Testis (tissue), 3 donors: ENCODE data around the gene ROS1. TPM values are rescaled to one million over a fixed set of nuclear protein-coding genes. Genes with fewer than 3 reads are reported as not detected.

Experiments
- DNase-seq: peaks from one replicate; pipeline ENCODE4 v3.0.0-alpha.2; 2019
- H3K27ac ChIP-seq, 2 donors: fragments of 200-600 bp; sonication (generic); one replicate each; pipeline ENCODE4 v1.5.1; 2019
- H3K27me3 ChIP-seq: fragments of 200-600 bp; sonication (generic); one replicate; pipeline ENCODE4 v1.5.1; 2019
- H3K36me3 ChIP-seq: fragments of 200-600 bp; sonication (generic); one replicate; pipeline ENCODE4 v1.5.1; 2017; ENCODE audit warnings: low read depth; ENCODE audit errors: missing control alignments
- H3K4me1 ChIP-seq: fragments of 200-600 bp; sonication (generic); one replicate; pipeline ENCODE4 v1.5.1; 2019
- H3K4me3 ChIP-seq, 2 donors: fragments of 200-600 bp; sonication (generic); one replicate each; pipeline ENCODE4 v1.5.1; 2017 to 2019
- H3K9me3 ChIP-seq: fragments of 200-600 bp; sonication (generic); one replicate; pipeline ENCODE4 v1.5.1; 2017
- POLR2A ChIP-seq: fragments of 450-650 bp; IDR thresholded peaks from one replicate; pipeline ENCODE4 v1.6.1; 2017; ENCODE audit warnings: antibody characterized with exemption, mild to moderate bottlenecking, moderate library complexity
- WGBS, 2 donors: methylation state at CpG; one replicate each; pipeline ENCODE4 v1.1.5; 2018; 5-methylcytosine and 5-hydroxymethylcytosine counted together
- intact Hi-C: fragments of 100-400 bp; cut with DNase I; formaldehyde crosslinking; loops from one replicate; pipeline ENCODE4 v1.15.1; 2023; ENCODE audit warnings: low total_unique reads
- polyA plus RNA-seq: library from polyadenylated mRNA; stranded (reverse); fragments of 350-450 nt; fragmentation: Illumina TruSeq; extraction: RNeasy Lipid Tissue Mini Kit (QIAGEN cat#74804); gene quantifications from one replicate; pipeline ENCODE4 v1.2.3, GENCODE V29; 2014; ENCODE audit warnings: low read depth, low replicate concordance; ENCODE audit not compliant: insufficient read depth
- total RNA-seq, 2 donors: library from RNA; depleted of rRNA; stranded (reverse); fragments of >200 nt; gene quantifications; one replicate each; pipeline ENCODE4 v1.2.3, GENCODE V29; 2016
- TF ChIP-seq, protein P1 (sequence below), 3 experiments: fragments of 450-650 bp in 2 of 3; fragments of 200-600 bp in 1 of 3; sonication (generic) in 1 of 3; IDR thresholded peaks; one replicate each; pipeline ENCODE4 v1.5.1; 2016 to 2019; ENCODE audit warnings: antibody characterized with exemption in 3 of 3, mild to moderate bottlenecking in 2 of 3, moderate library complexity in 1 of 3

ROS1 gene
- total and polyA plus RNA-seq, 3 donors from 2014 or later: 0.58 to 1.3 (median 1.1) TPM

GRCh38 chr6:117270055-117270842 lies 155.5 kb downstream of the ROS1 start:
- peak; percentile 35 for DNase-seq
- 1 to 3% methylated on average over 28 to 63 of the region's 74 CpGs for WGBS, 2 donors
- Histone ChIP-seq H3K27ac (no peak overlapping the region), H3K4me3 (peak overlapping the region; percentile 15 to 36), H3K27me3 (no peaks in the 10 kb centered on the region), H3K4me1 (peaks cover 5% of the 10 kb centered on the region), H3K36me3 (no peaks in the 10 kb centered on the region), H3K9me3 (no peaks in the 10 kb centered on the region)
- TF ChIP-seq, protein P1, sequence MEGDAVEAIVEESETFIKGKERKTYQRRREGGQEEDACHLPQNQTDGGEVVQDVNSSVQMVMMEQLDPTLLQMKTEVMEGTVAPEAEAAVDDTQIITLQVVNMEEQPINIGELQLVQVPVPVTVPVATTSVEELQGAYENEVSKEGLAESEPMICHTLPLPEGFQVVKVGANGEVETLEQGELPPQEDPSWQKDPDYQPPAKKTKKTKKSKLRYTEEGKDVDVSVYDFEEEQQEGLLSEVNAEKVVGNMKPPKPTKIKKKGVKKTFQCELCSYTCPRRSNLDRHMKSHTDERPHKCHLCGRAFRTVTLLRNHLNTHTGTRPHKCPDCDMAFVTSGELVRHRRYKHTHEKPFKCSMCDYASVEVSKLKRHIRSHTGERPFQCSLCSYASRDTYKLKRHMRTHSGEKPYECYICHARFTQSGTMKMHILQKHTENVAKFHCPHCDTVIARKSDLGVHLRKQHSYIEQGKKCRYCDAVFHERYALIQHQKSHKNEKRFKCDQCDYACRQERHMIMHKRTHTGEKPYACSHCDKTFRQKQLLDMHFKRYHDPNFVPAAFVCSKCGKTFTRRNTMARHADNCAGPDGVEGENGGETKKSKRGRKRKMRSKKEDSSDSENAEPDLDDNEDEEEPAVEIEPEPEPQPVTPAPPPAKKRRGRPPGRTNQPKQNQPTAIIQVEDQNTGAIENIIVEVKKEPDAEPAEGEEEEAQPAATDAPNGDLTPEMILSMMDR (IDR thresholded peaks at IDR 0.05): no peak
- no peak for TF ChIP-seq POLR2A
- intact Hi-C loops: no loop called here

DNA sequence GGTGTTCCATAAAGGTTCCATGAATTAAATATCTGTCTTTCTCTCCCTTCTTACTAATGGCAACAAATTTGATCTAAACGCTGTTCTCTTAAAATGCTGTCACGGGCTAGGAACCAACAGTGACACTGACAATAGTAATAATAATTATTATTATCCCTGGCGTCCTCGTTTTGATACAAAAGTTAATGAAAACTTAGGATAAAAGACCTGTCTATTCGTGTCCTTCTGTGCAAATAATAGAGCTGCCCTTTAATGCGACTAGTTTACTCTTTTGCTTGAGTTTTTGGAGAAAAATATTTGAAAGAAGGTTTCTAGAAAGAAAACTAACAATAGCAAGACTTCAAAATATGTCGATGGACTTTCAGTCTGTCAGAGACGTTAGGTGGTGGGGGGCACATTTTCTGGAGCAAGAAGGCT lies 156.1 kb downstream of the ROS1 start:
- WGBS, 2 donors: 4 to 6% methylated on average over 8 of the region's 8 CpGs
- intact Hi-C loops: no loop called here
- peak overlapping the region in 1 of 2 donors; percentile 36 for H3K4me3 ChIP-seq

GRCh38 chr6:117268924-117269323 lies 156.8 kb downstream of the ROS1 start:
- H3K27me3 ChIP-seq: no peaks in the 10 kb centered on the region

More for the DNA sequence above, 156.1 kb downstream of the ROS1 start:
- no peak overlapping the region for H3K27ac ChIP-seq
- TF ChIP-seq, protein P1 (IDR thresholded peaks at IDR 0.05): no peak
- no peak for TF ChIP-seq POLR2A
- no peak for DNase-seq
- no peaks in the 10 kb centered on the region for H3K9me3 ChIP-seq
- no peaks in the 10 kb centered on the region for H3K27me3 ChIP-seq
- H3K4me1 ChIP-seq: peaks cover 9% of the 10 kb centered on the region
- no peaks in the 10 kb centered on the region for H3K36me3 ChIP-seq

GRCh38 chr6:117267766-117268534 lies 157.8 kb downstream of the ROS1 start:
- no peak for DNase-seq
- H3K4me3 ChIP-seq: no peak overlapping the region
- no peak for TF ChIP-seq POLR2A
- TF ChIP-seq, protein P1 (IDR thresholded peaks at IDR 0.05): no peak
- intact Hi-C loops: no loop called here
- H3K27me3 ChIP-seq: no peaks in the 10 kb centered on the region
- H3K4me1 ChIP-seq: peaks cover 11% of the 10 kb centered on the region
- no peak overlapping the region for H3K27ac ChIP-seq
- no peaks in the 10 kb centered on the region for H3K9me3 ChIP-seq
- WGBS, 2 donors: 14 to 30% methylated on average over 7 to 11 of the region's 11 CpGs
- H3K36me3 ChIP-seq: no peaks in the 10 kb centered on the region

More at GRCh38 chr6:117268924-117269323, 156.8 kb downstream of the ROS1 start:
- Histone ChIP-seq H3K36me3 (no peaks in the 10 kb centered on the region), H3K9me3 (no peaks in the 10 kb centered on the region), H3K4me1 (peaks cover 11% of the 10 kb centered on the region), H3K27ac (no peak overlapping the region), H3K4me3 (no peak overlapping the region)
- DNase-seq: no peak
- WGBS, 2 donors: 6 to 8% methylated on average over 1 of the region's 1 CpG
- intact Hi-C loops: no loop called here
- TF ChIP-seq, protein P1 (IDR thresholded peaks at IDR 0.05): no peak
- no peak for TF ChIP-seq POLR2A
